Osteocyte (in vitro differentiated cells): ENCODE data around the gene TIAM2. TPM values are rescaled to one million over a fixed set of nuclear protein-coding genes. Genes with fewer than 3 reads are reported as not detected.

ENCODE experiments used
- DNase-seq: peaks from one replicate; pipeline ENCODE4 v3.0.0; 2021; ENCODE audit warnings: mixed read lengths; ENCODE audit not compliant: unreplicated experiment; ENCODE audit errors: extremely low spot score
- H3K27ac Mint-ChIP-seq: one replicate; pipeline ENCODE4 v1.8.0; 2021; ENCODE audit warnings: mild to moderate bottlenecking, mixed read lengths; ENCODE audit not compliant: unreplicated experiment
- H3K27me3 Mint-ChIP-seq: one replicate; pipeline ENCODE4 v1.8.0; 2021; ENCODE audit warnings: mixed read lengths; ENCODE audit not compliant: unreplicated experiment
- H3K36me3 Mint-ChIP-seq: one replicate; pipeline ENCODE4 v1.8.0; 2021; ENCODE audit warnings: mixed read lengths; ENCODE audit not compliant: unreplicated experiment
- H3K4me1 Mint-ChIP-seq: one replicate; pipeline ENCODE4 v1.8.0; 2021; ENCODE audit warnings: mixed read lengths; ENCODE audit not compliant: unreplicated experiment
- H3K4me3 Mint-ChIP-seq: one replicate; pipeline ENCODE4 v1.8.0; 2021; ENCODE audit warnings: mild to moderate bottlenecking, moderate library complexity, mixed read lengths; ENCODE audit not compliant: unreplicated experiment
- H3K9me3 Mint-ChIP-seq: one replicate; pipeline ENCODE4 v1.8.0; 2021; ENCODE audit warnings: mixed read lengths; ENCODE audit not compliant: unreplicated experiment
- CTCF ChIP-seq: fragments of 200-600 bp; sonication (generic); IDR thresholded peaks from 2 replicates; pipeline ENCODE4 v1.5.0; 2021; ENCODE audit warnings: antibody characterized with exemption, mild to moderate bottlenecking, moderate library complexity
- total RNA-seq: library from RNA; stranded (reverse); gene quantifications from 2 replicates; pipeline ENCODE4 v1.2.1, GENCODE V29; 2021

TIAM2 gene
- total RNA-seq, 1 donor from 2014 or later: 11.2 TPM

- H3K36me3 Mint-ChIP-seq: peaks cover 30% of the 10 kb centered on the region
- H3K4me1 Mint-ChIP-seq: peaks cover 12% of the 10 kb centered on the region
- H3K27me3 Mint-ChIP-seq: no peaks in the 10 kb centered on the region
- DNase-seq: no peak
- TF ChIP-seq CTCF: no peak
- H3K27ac Mint-ChIP-seq: no peak overlapping the region
- H3K4me3 Mint-ChIP-seq: no peak overlapping the region
- H3K9me3 Mint-ChIP-seq: no peaks in the 10 kb centered on the region
These were observed 295.4 kb downstream of the TIAM2 start for GRCh38 chr6:155290491-155290890.

- Mint-ChIP-seq H3K4me1 (peaks cover 12% of the 10 kb centered on the region), H3K27ac (no peak overlapping the region), H3K27me3 (no peaks in the 10 kb centered on the region), H3K36me3 (peaks cover 30% of the 10 kb centered on the region), H3K9me3 (no peaks in the 10 kb centered on the region), H3K4me3 (no peak overlapping the region)
- no peak for DNase-seq
- TF ChIP-seq CTCF: no peak
These were observed 296.2 kb downstream of the TIAM2 start for GRCh38 chr6:155291291-155291690.

- no peak for TF ChIP-seq CTCF
- H3K9me3 Mint-ChIP-seq: no peaks in the 10 kb centered on the region
- no peak overlapping the region for H3K4me3 Mint-ChIP-seq
- H3K36me3 Mint-ChIP-seq: peaks cover 35% of the 10 kb centered on the region
- no peak for DNase-seq
- peaks cover 17% of the 10 kb centered on the region for H3K4me1 Mint-ChIP-seq
- H3K27me3 Mint-ChIP-seq: no peaks in the 10 kb centered on the region
- no peak overlapping the region for H3K27ac Mint-ChIP-seq
These were observed 297.6 kb downstream of the TIAM2 start for GRCh38 chr6:155292711-155293110.

GRCh38 chr6:155297669-155298068, 302.6 kb downstream of the TIAM2 start:
- DNase-seq: no peak
- Mint-ChIP-seq H3K4me1 (peaks cover 20% of the 10 kb centered on the region), H3K27ac (no peak overlapping the region), H3K4me3 (no peak overlapping the region), H3K36me3 (peaks cover 23% of the 10 kb centered on the region), H3K27me3 (no peaks in the 10 kb centered on the region), H3K9me3 (no peaks in the 10 kb centered on the region)
- no peak for TF ChIP-seq CTCF

GRCh38 chr6:155301867-155302266, 306.8 kb downstream of the TIAM2 start:
- Mint-ChIP-seq H3K4me1 (peaks cover 22% of the 10 kb centered on the region), H3K36me3 (peaks cover 17% of the 10 kb centered on the region), H3K27me3 (no peaks in the 10 kb centered on the region), H3K27ac (peak overlapping the region; percentile 71), H3K9me3 (no peaks in the 10 kb centered on the region), H3K4me3 (no peak overlapping the region)
- TF ChIP-seq CTCF: no peak
- no peak for DNase-seq
